HG03378 (cell line): ENCODE data around the gene KLRC4.
A peak's percentile ranks its signal among the peaks of the same experiment; 100 is the strongest.
"Not testable (repeated sequence)": the region's sequence is repeated elsewhere in the genome, so short reads cannot be mapped to it uniquely, and the experiment has no call there.

Experiments used
- ATAC-seq: cut with Tn5 transposase; IDR thresholded peaks from one replicate; pipeline ENCODE4 v1.9.1; 2021; ENCODE audit warnings: mild to moderate bottlenecking, moderate library complexity; ENCODE audit not compliant: unreplicated experiment

The KLRC4 gene

GRCh38 chr12:10369557-10370415, 39.8 kb downstream of the KLRC4 start:
- ATAC-seq = no peak

GRCh38 chr12:10368206-10369171, 41.1 kb downstream of the KLRC4 start:
- no peak for ATAC-seq

- ATAC-seq = not testable (repeated sequence)
Measured at GRCh38 chr12:10367714-10368113, 41.8 kb downstream of the KLRC4 start.

GRCh38 chr12:10366875-10367274, 42.7 kb downstream of the KLRC4 start:
- ATAC-seq = no peak

GRCh38 chr12:10365696-10366405, 43.7 kb downstream of the KLRC4 start:
- ATAC-seq = no peak

GRCh38 chr12:10364815-10365622, 44.5 kb downstream of the KLRC4 start:
- ATAC-seq = peak; percentile 52

- peak; percentile 87 for ATAC-seq
Measured at GRCh38 chr12:10363914-10364814, 45.4 kb downstream of the KLRC4 start.

- no peak for ATAC-seq
Measured at GRCh38 chr12:10363658-10363913, 46.0 kb downstream of the KLRC4 start.

- no peak for ATAC-seq
Measured at GRCh38 chr12:10362828-10363657, 46.5 kb downstream of the KLRC4 start.

- ATAC-seq = no peak
Measured at GRCh38 chr12:10362325-10362724, 47.2 kb downstream of the KLRC4 start.

GRCh38 chr12:10361622-10362021, 47.9 kb downstream of the KLRC4 start:
- ATAC-seq = no peak

GRCh38 chr12:10361084-10361483, 48.5 kb downstream of the KLRC4 start:
- ATAC-seq = no peak

GRCh38 chr12:10358969-10359368, 50.6 kb downstream of the KLRC4 start:
- no peak for ATAC-seq

GRCh38 chr12:10358131-10358530, 51.4 kb downstream of the KLRC4 start:
- no peak for ATAC-seq
